ENCODE results near the gene HCAR2.

DNA sequence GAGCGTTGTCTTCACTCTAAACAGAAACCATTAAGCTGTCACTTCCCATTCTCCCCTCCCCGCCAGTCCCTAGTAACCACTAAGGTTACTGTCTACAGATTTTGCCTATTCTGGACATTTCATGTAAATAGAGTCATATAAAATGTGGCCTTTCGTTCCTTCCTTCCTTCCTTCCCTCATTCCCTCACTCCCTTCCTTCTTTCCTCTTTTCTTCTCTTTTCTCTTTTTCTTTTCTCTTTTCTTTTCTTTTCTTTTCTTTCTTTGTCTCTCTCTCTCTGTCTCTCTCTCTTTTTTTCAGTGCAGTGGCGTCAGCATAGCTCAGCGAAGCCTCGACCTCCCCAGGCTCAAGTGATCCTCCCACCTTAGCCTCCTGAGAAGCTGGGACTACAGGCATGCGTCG lies 37.8 kb downstream of the HCAR2 start:
- no peak for TF ChIP-seq USF2 (IDR thresholded peaks at IDR 0.05; ENCODE audit: low read depth, low read length)
- TF ChIP-seq MAZ (IDR thresholded peaks at IDR 0.05; ENCODE audit: borderline replicate concordance, low read depth, low read length), result no peak
- TF ChIP-seq, protein P1, sequence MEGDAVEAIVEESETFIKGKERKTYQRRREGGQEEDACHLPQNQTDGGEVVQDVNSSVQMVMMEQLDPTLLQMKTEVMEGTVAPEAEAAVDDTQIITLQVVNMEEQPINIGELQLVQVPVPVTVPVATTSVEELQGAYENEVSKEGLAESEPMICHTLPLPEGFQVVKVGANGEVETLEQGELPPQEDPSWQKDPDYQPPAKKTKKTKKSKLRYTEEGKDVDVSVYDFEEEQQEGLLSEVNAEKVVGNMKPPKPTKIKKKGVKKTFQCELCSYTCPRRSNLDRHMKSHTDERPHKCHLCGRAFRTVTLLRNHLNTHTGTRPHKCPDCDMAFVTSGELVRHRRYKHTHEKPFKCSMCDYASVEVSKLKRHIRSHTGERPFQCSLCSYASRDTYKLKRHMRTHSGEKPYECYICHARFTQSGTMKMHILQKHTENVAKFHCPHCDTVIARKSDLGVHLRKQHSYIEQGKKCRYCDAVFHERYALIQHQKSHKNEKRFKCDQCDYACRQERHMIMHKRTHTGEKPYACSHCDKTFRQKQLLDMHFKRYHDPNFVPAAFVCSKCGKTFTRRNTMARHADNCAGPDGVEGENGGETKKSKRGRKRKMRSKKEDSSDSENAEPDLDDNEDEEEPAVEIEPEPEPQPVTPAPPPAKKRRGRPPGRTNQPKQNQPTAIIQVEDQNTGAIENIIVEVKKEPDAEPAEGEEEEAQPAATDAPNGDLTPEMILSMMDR (conservative IDR thresholded peaks at IDR 0.05; ENCODE audit: low read depth, low read length), result no peak
- no peak for TF ChIP-seq CEBPB (IDR thresholded peaks at IDR 0.05; ENCODE audit: low read depth, low read length)
- TF ChIP-seq MXI1 (IDR thresholded peaks at IDR 0.05; ENCODE audit: borderline replicate concordance, low read depth, low read length), result no peak
- TF ChIP-seq RFX5 (IDR thresholded peaks at IDR 0.05; ENCODE audit: low read depth, low read length), result no peak
